SK-N-SH treated with all-trans-retinoic acid at 6 μM for 48 hours (cell line): ENCODE measurements around the gene CABP7.

Experiments
- CREB5 ChIP-seq: fragments of 250-450 bp; sonication (Bioruptor Pico); IDR thresholded peaks from 2 replicates; pipeline ENCODE4 v1.5.1; 2020; ENCODE audit warnings: low read depth, mild to moderate bottlenecking, moderate library complexity
- ISL1 ChIP-seq: fragments of 250-450 bp; sonication (Bioruptor Pico); IDR thresholded peaks from 2 replicates; pipeline ENCODE4 v2.1.2; 2022; ENCODE audit warnings: mild to moderate bottlenecking, moderate library complexity
- PATZ1 ChIP-seq: fragments of 250-450 bp; sonication (Bioruptor Pico); IDR thresholded peaks from 2 replicates; pipeline ENCODE4 v1.8.0; 2020; ENCODE audit warnings: mild to moderate bottlenecking, moderate library complexity, borderline replicate concordance
- SNAI2 ChIP-seq: fragments of 250-450 bp; sonication (Bioruptor Pico); IDR thresholded peaks from 2 replicates; pipeline ENCODE4 v1.5.0; 2020; ENCODE audit warnings: mild to moderate bottlenecking, moderate library complexity
- TSHZ2 ChIP-seq: fragments of 250-450 bp; sonication (Bioruptor Pico); IDR thresholded peaks from 2 replicates; pipeline ENCODE4 v1.5.0; 2020; ENCODE audit warnings: mild to moderate bottlenecking, moderate library complexity
- ZC3H10 ChIP-seq: fragments of 250-450 bp; sonication (Bioruptor Pico); IDR thresholded peaks from 2 replicates; pipeline ENCODE4 v1.5.1; 2021; ENCODE audit warnings: mild to moderate bottlenecking, moderate library complexity
- ZFP3 ChIP-seq: fragments of 250-450 bp; sonication (Bioruptor Pico); IDR thresholded peaks from 2 replicates; pipeline ENCODE4 v1.5.0; 2020; ENCODE audit warnings: mild to moderate bottlenecking, moderate library complexity
- ZFP30 ChIP-seq: fragments of 450-650 bp; formaldehyde crosslinking; IDR thresholded peaks from 2 replicates; pipeline ENCODE4 v1.5.0; 2022; ENCODE audit warnings: mild to moderate bottlenecking, moderate library complexity
- ZNF565 ChIP-seq: fragments of 450-650 bp; formaldehyde crosslinking; conservative IDR thresholded peaks from 2 replicates; pipeline ENCODE4 v1.5.0; 2020; ENCODE audit warnings: low read depth, mild to moderate bottlenecking, moderate library complexity
- ZNF70 ChIP-seq: fragments of 450-650 bp; formaldehyde crosslinking; IDR thresholded peaks from 2 replicates; pipeline ENCODE4 v1.5.0; 2020; ENCODE audit warnings: mild to moderate bottlenecking, moderate library complexity

GRCh38 chr22:29673361-29674066, 46.3 kb upstream of the CABP7 start:
- TF ChIP-seq CREB5 (CRISPR knock-in tag) (no peak), ZNF70 (CRISPR knock-in tag) (no peak), TSHZ2 (no peak), ISL1 (CRISPR knock-in tag) (no peak), ZFP30 (CRISPR knock-in tag) (no peak), ZC3H10 (no peak), SNAI2 (CRISPR knock-in tag) (no peak), PATZ1 (no peak), ZFP3 (CRISPR knock-in tag) (no peak), ZNF565 (CRISPR knock-in tag) (no peak)
